Ovary (tissue), 9 donors: ENCODE data around the gene CSF1R. TPM values are rescaled to one million over a fixed set of nuclear protein-coding genes. Genes with fewer than 3 reads are reported as not detected.

Source experiments
- DNase-seq, 5 donors: peaks; one replicate each; pipeline ENCODE4 v3.0.0-alpha.2; 2019 to 2020
- H3K27ac ChIP-seq, 2 donors: fragments of 200-600 bp; one replicate each; pipeline versions ENCODE4 v1.5.1 to v1.8.0; 2019 to 2022
- H3K27me3 ChIP-seq: fragments of 200-600 bp; one replicate; pipeline ENCODE4 v1.8.0; 2022
- H3K36me3 ChIP-seq: fragments of 200-600 bp; sonication (generic); one replicate; pipeline ENCODE4 v1.5.1; 2019
- H3K4me1 ChIP-seq: one replicate; pipeline ENCODE4 v1.8.1; 2013; ENCODE audit warnings: mild to moderate bottlenecking, moderate library complexity; ENCODE audit not compliant: insufficient read depth
- H3K4me3 ChIP-seq: fragments of 200-600 bp; sonication (generic); one replicate; pipeline ENCODE4 v1.5.1; 2017
- H3K9me3 ChIP-seq, 2 donors: fragments of 200-600 bp in 1 of 2; sonication (generic) in 1 of 2; one replicate each; pipeline versions ENCODE4 v1.5.1 to v1.8.1; 2013 to 2019; ENCODE audit warnings: mild to moderate bottlenecking in 1 of 2, moderate library complexity in 1 of 2
- CTCF ChIP-seq, 3 donors: fragments of 450-650 bp in 2 of 3; fragments of 200-600 bp in 1 of 3; IDR thresholded peaks; one replicate each; pipeline versions ENCODE4 v1.5.1 to v1.8.0; 2016 to 2022; ENCODE audit warnings: antibody characterized with exemption in 3 of 3, mild to moderate bottlenecking in 1 of 3
- EP300 ChIP-seq: sonication (generic); formaldehyde crosslinking; IDR thresholded peaks from one replicate; pipeline ENCODE4 v1.6.1; 2017; ENCODE audit warnings: antibody characterized with exemption
- POLR2A ChIP-seq: fragments of 450-650 bp; IDR thresholded peaks from one replicate; pipeline ENCODE4 v1.6.1; 2017; ENCODE audit warnings: antibody characterized with exemption, mild to moderate bottlenecking, moderate library complexity
- WGBS, 3 donors: extraction: QIAGEN DNeasy Blood & Tissue Kit in 1 of 3; methylation state at CpG; one replicate each; pipeline versions ENCODE4 v1.1.5 to v1.1.7; 2013 to 2017; 5-methylcytosine and 5-hydroxymethylcytosine counted together
- intact Hi-C, 4 donors: fragments of 100-400 bp; cut with DNase I; formaldehyde crosslinking; loops; one replicate each; pipeline versions ENCODE4 v1.11.0 to v1.15.1; 2022 to 2023
- polyA plus RNA-seq, 2 donors: library from polyadenylated mRNA; stranded (reverse); fragments of 200-250 nt in 1 of 2; fragments of 350-450 nt in 1 of 2; fragmentation: Illumina TruSeq in 1 of 2; extraction: RNeasy Lipid Tissue Mini Kit (QIAGEN cat#74804) in 1 of 2; gene quantifications; one replicate each; pipeline ENCODE4 v1.2.3, GENCODE V29; 2013 to 2014
- total RNA-seq, 7 donors: library from RNA; depleted of rRNA in 2 of 7; stranded (reverse); fragments of >200 nt in 2 of 7; fragmentation: NEBNext Ultra II Directional in 3 of 7; extraction: Animal tissue kit (Norgen Biotek cat#: 25700) in 3 of 7; gene quantifications; one replicate each; pipeline versions ENCODE4 v1.1.0 to v1.2.4, GENCODE V29; 2016 to 2023
- donor health status: DM: no; HTN: no; CAD: no; lungs with moderate emphysema.
- donor health status: DM: no; HTN: no; CAD: no.
- donor health status: Bipolar disorder and iron deficiency.
- donor health status: DM: yes; HTN: yes; CAD: no.
- donor health status: DM: no; HTN: no; CAD: no.
- donor health status: DM: yes; HTN: yes; CAD: no.

Gene CSF1R
- total and polyA plus RNA-seq, 9 donors = 7.6 to 41.9 (median 16.4) TPM

- WGBS, 3 donors = 91 to 98% (median 97%) methylated on average over 1 of the region's 1 CpG
- Histone ChIP-seq H3K4me3 (no peak overlapping the region), H3K27ac (no peak overlapping the region), H3K27me3 (no peaks in the 10 kb centered on the region), H3K4me1 (no peaks in the 10 kb centered on the region), H3K36me3 (no peaks in the 10 kb centered on the region), H3K9me3 (peaks cover 0 to 2% of the 10 kb centered on the region in 2 donors)
- no peak for DNase-seq
- intact Hi-C loops = no loop called here
- TF ChIP-seq POLR2A = no peak
- TF ChIP-seq CTCF (IDR thresholded peaks at IDR 0.05) = no peak
- TF ChIP-seq EP300 = no peak
Observed at GRCh38 chr5:150020249-150020648, 66.1 kb downstream of the CSF1R start.

GRCh38 chr5:150017226-150018005, 68.9 kb downstream of the CSF1R start:
- WGBS, 3 donors = 79 to 86% (median 84%) methylated on average over 6 of the region's 6 CpGs
- H3K4me3 ChIP-seq = no peak overlapping the region
- intact Hi-C loops = no loop called here
- no peaks in the 10 kb centered on the region for H3K27me3 ChIP-seq
- no peaks in the 10 kb centered on the region for H3K36me3 ChIP-seq
- TF ChIP-seq CTCF (IDR thresholded peaks at IDR 0.05) (no peak), POLR2A (no peak), EP300 (no peak)
- peaks cover 0 to 7% of the 10 kb centered on the region in 2 donors for H3K9me3 ChIP-seq
- no peaks in the 10 kb centered on the region for H3K4me1 ChIP-seq
- no peak for DNase-seq
- H3K27ac ChIP-seq = no peak overlapping the region

- H3K36me3 ChIP-seq = no peaks in the 10 kb centered on the region
- no peak for DNase-seq
- H3K4me1 ChIP-seq = no peaks in the 10 kb centered on the region
- H3K27ac ChIP-seq = no peak overlapping the region
- peaks cover 0 to 7% of the 10 kb centered on the region in 2 donors for H3K9me3 ChIP-seq
- intact Hi-C loops = no loop called here
- no peaks in the 10 kb centered on the region for H3K27me3 ChIP-seq
- TF ChIP-seq EP300 = no peak
- no peak for TF ChIP-seq POLR2A
- no peak for TF ChIP-seq CTCF (IDR thresholded peaks at IDR 0.05)
- no peak overlapping the region for H3K4me3 ChIP-seq
Observed at GRCh38 chr5:150016537-150016936, 69.8 kb downstream of the CSF1R start.

- H3K4me1 ChIP-seq = no peaks in the 10 kb centered on the region
- intact Hi-C loops = no loop called here
- no peak for DNase-seq
- H3K27me3 ChIP-seq = no peaks in the 10 kb centered on the region
- WGBS, 3 donors = 97 to 99% (median 98%) methylated on average over 3 of the region's 3 CpGs
- no peak overlapping the region for H3K27ac ChIP-seq
- H3K9me3 ChIP-seq = peaks cover 0 to 7% of the 10 kb centered on the region in 2 donors
- H3K4me3 ChIP-seq = no peak overlapping the region
- TF ChIP-seq CTCF (IDR thresholded peaks at IDR 0.05) (no peak), EP300 (no peak), POLR2A (no peak)
- no peaks in the 10 kb centered on the region for H3K36me3 ChIP-seq
Observed at GRCh38 chr5:150015415-150015814, 70.9 kb downstream of the CSF1R start.
